HepG2 (cell line): ENCODE results near the gene UNC5B. TPM values are rescaled to one million over a fixed set of nuclear protein-coding genes. Genes with fewer than 3 reads are reported as not detected.

Experiments
- DNMT3B ChIP-seq: conservative IDR thresholded peaks from 2 replicates; pipeline ENCODE4 v1.6.1; 2016; ENCODE audit warnings: missing biosample characterization, control low read depth
- GATAD1 ChIP-seq: IDR thresholded peaks from 2 replicates; pipeline ENCODE4 v1.6.1; 2016; ENCODE audit warnings: missing genetic modification reagents, missing compliant biosample characterization
- KLF16 ChIP-seq, 2 experiments: sonication (generic) in 1 of 2; formaldehyde crosslinking in 1 of 2; IDR thresholded peaks; 2 replicates each; pipeline versions ENCODE4 v1.6.1 to v1.8.0; 2016 to 2023; ENCODE audit warnings: missing genetic modification reagents in 2 of 2, missing compliant biosample characterization in 1 of 2
- MIER3 ChIP-seq: IDR thresholded peaks from 2 replicates; pipeline ENCODE4 v1.6.1; 2016; ENCODE audit warnings: missing compliant biosample characterization, borderline replicate concordance
- NR2C2 ChIP-seq: sonication (generic); formaldehyde crosslinking; IDR thresholded peaks from 2 replicates; pipeline ENCODE4 v1.4.0; 2020; ENCODE audit warnings: missing genetic modification reagents, mild to moderate bottlenecking, moderate library complexity, borderline replicate concordance
- PCBP1 ChIP-seq: fragments of 200-400 bp; formaldehyde crosslinking; IDR thresholded peaks from 2 replicates; pipeline ENCODE4 v1.6.1; 2017; ENCODE audit warnings: mild to moderate bottlenecking, low read depth, low read length, borderline replicate concordance
- POLR2G ChIP-seq: fragments of 200-400 bp; formaldehyde crosslinking; IDR thresholded peaks from 2 replicates; pipeline ENCODE4 v1.6.1; 2018; ENCODE audit warnings: mild to moderate bottlenecking, low read depth, low read length, moderate library complexity
- SAP130 ChIP-seq: IDR thresholded peaks from 2 replicates; pipeline ENCODE4 v1.6.1; 2016; ENCODE audit warnings: low read depth
- SMAD1 ChIP-seq: sonication (generic); formaldehyde crosslinking; IDR thresholded peaks from 2 replicates; pipeline ENCODE4 v1.4.0; 2020; ENCODE audit warnings: missing genetic modification reagents, low read depth, mild to moderate bottlenecking, borderline replicate concordance
- SP140L ChIP-seq: sonication (generic); formaldehyde crosslinking; IDR thresholded peaks from 2 replicates; pipeline ENCODE4 v1.4.0; 2020; ENCODE audit warnings: missing genetic modification reagents, borderline replicate concordance
- TEAD3 ChIP-seq: optimal IDR thresholded peaks from 2 replicates; pipeline ENCODE3; 2016; ENCODE audit warnings: borderline replicate concordance
- ZMYM3 ChIP-seq: sonication (generic); formaldehyde crosslinking; IDR thresholded peaks from 2 replicates; pipeline ENCODE4 v1.5.1; 2020; ENCODE audit warnings: mild to moderate bottlenecking, missing genetic modification reagents
- ZNF121 ChIP-seq: sonication (generic); formaldehyde crosslinking; IDR thresholded peaks from 2 replicates; pipeline ENCODE4 v1.5.0; 2020; ENCODE audit warnings: mild to moderate bottlenecking, missing genetic modification reagents
- ZNF30 ChIP-seq: sonication (generic); formaldehyde crosslinking; IDR thresholded peaks from 2 replicates; pipeline ENCODE4 v1.5.0; 2020; ENCODE audit warnings: mild to moderate bottlenecking, missing genetic modification reagents
- ZNF543 ChIP-seq: sonication (generic); formaldehyde crosslinking; IDR thresholded peaks from 2 replicates; pipeline ENCODE4 v1.4.0; 2020; ENCODE audit warnings: mild to moderate bottlenecking, missing genetic modification reagents
- ZNF773 ChIP-seq: sonication (generic); formaldehyde crosslinking; IDR thresholded peaks from 2 replicates; pipeline ENCODE4 v1.4.0; 2020; ENCODE audit warnings: missing genetic modification reagents, borderline replicate concordance
- polyA plus RNA-seq, 8 experiments: library from polyadenylated mRNA; depleted of rRNA in 3 of 8; stranded (reverse) in 7 of 8; unstranded in 1 of 8; fragments of >200 nt; fragmentation: Illumina TruSeq in 4 of 8; extraction: Trizol in 4 of 8; gene quantifications; 2 replicates each; pipeline versions ENCODE4 v1.2.1 to v1.2.3, GENCODE V29; 2011 to 2016; ENCODE audit warnings: low read depth in 4 of 8, missing spikeins in 1 of 8, mixed read lengths in 1 of 8; ENCODE audit not compliant: insufficient read depth in 1 of 8
- total RNA-seq, 5 experiments: library from RNA; depleted of rRNA; stranded (reverse); fragments of >200 nt; fragmentation: Illumina TruSeq; extraction: Trizol; gene quantifications; 2 replicates each; pipeline ENCODE4 v1.2.3, GENCODE V29; 2016; ENCODE audit warnings: low read depth in 1 of 5
- TF ChIP-seq, protein P1 (sequence below): IDR thresholded peaks from 2 replicates; pipeline ENCODE4 v1.6.1; 2016; ENCODE audit warnings: low read depth, missing genetic modification reagents, missing compliant biosample characterization
- TF ChIP-seq, protein P2 (sequence below): sonication (generic); formaldehyde crosslinking; IDR thresholded peaks from 2 replicates; pipeline ENCODE4 v1.4.0; 2020; ENCODE audit warnings: missing genetic modification reagents
- TF ChIP-seq, protein P3 (sequence below): sonication (generic); formaldehyde crosslinking; IDR thresholded peaks from 2 replicates; pipeline ENCODE4 v1.5.1; 2020; ENCODE audit warnings: mild to moderate bottlenecking, missing genetic modification reagents

Gene UNC5B
- total and polyA plus RNA-seq, 2 of the 13 experiments (the other 11 are each of a cell fraction or from before 2014, with no cell fraction given): 0.07 TPM

DNA sequence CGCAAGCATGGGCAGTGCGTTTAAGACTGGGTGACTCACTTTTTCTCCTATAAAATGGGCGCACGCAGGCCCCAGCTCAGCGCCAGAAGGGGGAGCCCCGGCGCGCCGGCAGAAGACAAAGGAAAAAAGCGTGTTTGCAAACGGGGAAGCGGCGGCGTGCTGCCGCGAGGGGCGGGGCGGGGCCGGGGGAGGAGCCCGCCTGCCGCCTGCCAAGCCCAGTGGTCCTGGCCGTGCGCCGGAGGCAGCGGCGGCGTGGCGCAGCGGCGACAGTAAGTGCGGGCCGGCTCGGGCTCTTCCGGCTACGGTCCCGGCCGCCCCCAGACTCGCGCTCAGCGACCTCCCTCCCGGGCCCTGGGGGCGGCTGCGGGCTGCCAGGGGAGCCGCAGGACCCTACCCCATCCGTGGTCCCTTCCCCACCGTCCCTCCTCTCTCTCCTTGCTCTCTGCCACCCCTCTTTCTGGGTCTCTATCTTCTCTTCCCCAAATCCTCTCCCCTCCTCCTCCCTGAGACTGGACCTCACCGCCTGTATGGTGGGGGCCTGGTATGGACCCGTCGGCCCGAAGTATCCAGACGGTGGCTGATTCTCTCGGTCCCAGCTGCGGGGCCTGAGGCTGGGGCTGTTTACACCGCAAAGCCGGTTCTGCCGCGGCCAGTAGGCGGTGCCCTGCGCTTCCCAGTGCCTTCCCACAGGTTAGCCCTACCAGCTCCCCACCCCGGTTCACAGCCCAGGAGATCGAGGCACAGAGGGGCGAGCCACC, 106.9 kb downstream of the UNC5B start, which contains the start of gene SLC29A3 (continued):
- TF ChIP-seq, protein P1, sequence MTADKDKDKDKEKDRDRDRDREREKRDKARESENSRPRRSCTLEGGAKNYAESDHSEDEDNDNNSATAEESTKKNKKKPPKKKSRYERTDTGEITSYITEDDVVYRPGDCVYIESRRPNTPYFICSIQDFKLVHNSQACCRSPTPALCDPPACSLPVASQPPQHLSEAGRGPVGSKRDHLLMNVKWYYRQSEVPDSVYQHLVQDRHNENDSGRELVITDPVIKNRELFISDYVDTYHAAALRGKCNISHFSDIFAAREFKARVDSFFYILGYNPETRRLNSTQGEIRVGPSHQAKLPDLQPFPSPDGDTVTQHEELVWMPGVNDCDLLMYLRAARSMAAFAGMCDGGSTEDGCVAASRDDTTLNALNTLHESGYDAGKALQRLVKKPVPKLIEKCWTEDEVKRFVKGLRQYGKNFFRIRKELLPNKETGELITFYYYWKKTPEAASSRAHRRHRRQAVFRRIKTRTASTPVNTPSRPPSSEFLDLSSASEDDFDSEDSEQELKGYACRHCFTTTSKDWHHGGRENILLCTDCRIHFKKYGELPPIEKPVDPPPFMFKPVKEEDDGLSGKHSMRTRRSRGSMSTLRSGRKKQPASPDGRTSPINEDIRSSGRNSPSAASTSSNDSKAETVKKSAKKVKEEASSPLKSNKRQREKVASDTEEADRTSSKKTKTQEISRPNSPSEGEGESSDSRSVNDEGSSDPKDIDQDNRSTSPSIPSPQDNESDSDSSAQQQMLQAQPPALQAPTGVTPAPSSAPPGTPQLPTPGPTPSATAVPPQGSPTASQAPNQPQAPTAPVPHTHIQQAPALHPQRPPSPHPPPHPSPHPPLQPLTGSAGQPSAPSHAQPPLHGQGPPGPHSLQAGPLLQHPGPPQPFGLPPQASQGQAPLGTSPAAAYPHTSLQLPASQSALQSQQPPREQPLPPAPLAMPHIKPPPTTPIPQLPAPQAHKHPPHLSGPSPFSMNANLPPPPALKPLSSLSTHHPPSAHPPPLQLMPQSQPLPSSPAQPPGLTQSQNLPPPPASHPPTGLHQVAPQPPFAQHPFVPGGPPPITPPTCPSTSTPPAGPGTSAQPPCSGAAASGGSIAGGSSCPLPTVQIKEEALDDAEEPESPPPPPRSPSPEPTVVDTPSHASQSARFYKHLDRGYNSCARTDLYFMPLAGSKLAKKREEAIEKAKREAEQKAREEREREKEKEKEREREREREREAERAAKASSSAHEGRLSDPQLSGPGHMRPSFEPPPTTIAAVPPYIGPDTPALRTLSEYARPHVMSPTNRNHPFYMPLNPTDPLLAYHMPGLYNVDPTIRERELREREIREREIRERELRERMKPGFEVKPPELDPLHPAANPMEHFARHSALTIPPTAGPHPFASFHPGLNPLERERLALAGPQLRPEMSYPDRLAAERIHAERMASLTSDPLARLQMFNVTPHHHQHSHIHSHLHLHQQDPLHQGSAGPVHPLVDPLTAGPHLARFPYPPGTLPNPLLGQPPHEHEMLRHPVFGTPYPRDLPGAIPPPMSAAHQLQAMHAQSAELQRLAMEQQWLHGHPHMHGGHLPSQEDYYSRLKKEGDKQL: no peak
- TF ChIP-seq POLR2G (peak; percentile 75), ZNF773 (CRISPR knock-in tag) (no peak), NR2C2 (CRISPR knock-in tag) (no peak), SAP130 (CRISPR knock-in tag) (peak; percentile 79), KLF16 (CRISPR knock-in tag; IDR thresholded peaks at IDR 0.05) (0 out of 4 replicates have a peak, but pooled peaks of 1 of the 2 experiments have one; percentile 19), ZMYM3 (CRISPR knock-in tag) (peak; percentile 99), TEAD3 (CRISPR knock-in tag) (no peak), MIER3 (0 out of 2 replicates have a peak, but pooled peaks have one; percentile 14), PCBP1 (peak; percentile 62; the same call in 1 of the 2 replicates), ZNF30 (no peak), GATAD1 (CRISPR knock-in tag) (peak; percentile 71), SMAD1 (CRISPR knock-in tag) (peak; percentile 31; the same call in 1 of the 2 replicates), ZNF121 (no peak), ZNF543 (no peak), DNMT3B (no peak), SP140L (no peak)
- TF ChIP-seq, protein P2, sequence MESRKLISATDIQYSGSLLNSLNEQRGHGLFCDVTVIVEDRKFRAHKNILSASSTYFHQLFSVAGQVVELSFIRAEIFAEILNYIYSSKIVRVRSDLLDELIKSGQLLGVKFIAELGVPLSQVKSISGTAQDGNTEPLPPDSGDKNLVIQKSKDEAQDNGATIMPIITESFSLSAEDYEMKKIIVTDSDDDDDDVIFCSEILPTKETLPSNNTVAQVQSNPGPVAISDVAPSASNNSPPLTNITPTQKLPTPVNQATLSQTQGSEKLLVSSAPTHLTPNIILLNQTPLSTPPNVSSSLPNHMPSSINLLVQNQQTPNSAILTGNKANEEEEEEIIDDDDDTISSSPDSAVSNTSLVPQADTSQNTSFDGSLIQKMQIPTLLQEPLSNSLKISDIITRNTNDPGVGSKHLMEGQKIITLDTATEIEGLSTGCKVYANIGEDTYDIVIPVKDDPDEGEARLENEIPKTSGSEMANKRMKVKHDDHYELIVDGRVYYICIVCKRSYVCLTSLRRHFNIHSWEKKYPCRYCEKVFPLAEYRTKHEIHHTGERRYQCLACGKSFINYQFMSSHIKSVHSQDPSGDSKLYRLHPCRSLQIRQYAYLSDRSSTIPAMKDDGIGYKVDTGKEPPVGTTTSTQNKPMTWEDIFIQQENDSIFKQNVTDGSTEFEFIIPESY (CRISPR knock-in tag): no peak; the same call in 1 of the 2 replicates
- TF ChIP-seq, protein P3, sequence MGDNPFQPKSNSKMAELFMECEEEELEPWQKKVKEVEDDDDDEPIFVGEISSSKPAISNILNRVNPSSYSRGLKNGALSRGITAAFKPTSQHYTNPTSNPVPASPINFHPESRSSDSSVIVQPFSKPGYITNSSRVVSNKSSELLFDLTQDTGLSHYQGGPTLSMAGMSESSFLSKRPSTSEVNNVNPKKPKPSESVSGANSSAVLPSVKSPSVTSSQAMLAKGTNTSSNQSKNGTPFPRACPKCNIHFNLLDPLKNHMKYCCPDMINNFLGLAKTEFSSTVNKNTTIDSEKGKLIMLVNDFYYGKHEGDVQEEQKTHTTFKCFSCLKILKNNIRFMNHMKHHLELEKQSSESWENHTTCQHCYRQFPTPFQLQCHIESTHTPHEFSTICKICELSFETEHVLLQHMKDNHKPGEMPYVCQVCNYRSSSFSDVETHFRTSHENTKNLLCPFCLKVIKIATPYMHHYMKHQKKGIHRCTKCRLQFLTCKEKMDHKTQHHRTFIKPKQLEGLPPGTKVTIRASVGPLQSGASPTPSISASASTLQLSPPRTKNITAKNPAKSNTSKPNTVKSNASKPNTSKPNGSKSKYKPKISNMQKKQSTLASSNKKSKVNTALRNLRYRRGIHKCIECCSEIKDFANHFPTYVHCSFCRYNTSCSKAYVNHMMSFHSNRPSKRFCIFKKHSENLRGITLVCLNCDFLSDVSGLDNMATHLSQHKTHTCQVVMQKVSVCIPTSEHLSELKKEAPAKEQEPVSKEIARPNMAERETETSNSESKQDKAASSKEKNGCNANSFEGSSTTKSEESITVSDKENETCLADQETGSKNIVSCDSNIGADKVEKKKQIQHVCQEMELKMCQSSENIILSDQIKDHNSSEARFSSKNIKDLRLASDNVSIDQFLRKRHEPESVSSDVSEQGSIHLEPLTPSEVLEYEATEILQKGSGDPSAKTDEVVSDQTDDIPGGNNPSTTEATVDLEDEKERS (CRISPR knock-in tag): no peak
